NCI-H345 (cell line): ENCODE data around the gene TMEM132D.
A peak's percentile ranks its signal among the peaks of the same experiment; 100 is the strongest.
"Not testable (repeated sequence)": the region's sequence is repeated elsewhere in the genome, so short reads cannot be mapped to it uniquely, and the experiment has no call there.

ENCODE experiments used
- DNase-seq: peaks from one replicate; lab custom pipeline; 2025; lab: John Stamatoyannopoulos, UW

TMEM132D gene

DNA sequence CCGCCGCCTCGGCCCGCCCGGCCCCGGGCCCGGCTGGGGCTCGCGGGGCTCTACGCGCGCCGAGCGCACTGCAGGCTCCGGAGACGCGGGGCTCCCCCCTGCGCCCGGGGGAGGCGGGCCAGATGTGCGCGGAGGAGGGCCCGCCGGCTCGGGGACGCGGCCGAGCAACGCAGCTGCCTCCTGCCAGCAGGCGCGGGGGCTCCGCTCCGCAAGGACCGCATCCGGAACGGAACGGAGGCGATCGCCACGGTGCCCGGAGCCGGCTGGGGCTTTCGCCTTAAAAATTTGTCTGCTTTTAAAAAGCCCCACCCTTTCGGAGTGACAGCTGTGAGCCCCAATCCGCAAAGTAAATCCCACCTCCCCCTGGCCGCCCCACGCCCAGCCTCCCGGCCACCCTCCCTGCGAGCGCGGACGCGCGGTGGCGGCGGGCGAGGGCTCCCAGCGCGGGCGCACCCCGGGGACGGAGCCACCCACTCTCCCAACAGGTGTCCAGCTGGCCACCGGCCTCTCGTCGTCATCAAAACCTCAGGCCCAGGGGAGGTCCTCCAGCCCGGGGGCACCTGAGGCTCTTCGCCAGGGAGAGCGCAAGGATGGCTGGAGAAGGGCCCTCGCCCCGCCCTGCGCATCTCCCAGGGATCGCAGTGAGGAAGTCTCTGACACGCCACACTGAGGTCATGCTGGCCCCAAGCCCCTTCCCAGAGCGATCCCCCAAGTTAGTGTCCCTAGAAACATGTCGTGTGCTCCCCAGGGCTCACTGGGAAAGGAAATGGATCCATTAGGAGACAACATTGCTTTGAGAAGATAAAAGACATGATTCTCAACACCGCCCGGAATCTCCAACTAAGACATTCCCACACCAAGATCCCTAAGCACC lies at the start of gene TMEM132D:
TSS of gene TMEM132D (minus strand) at position 70 of the 874 bp plus-strand sequence.
- peak; percentile 60 for DNase-seq

GRCh38 chr12:129949651-129950050 lies 45.8 kb upstream of the TMEM132D start:
- DNase-seq, result no peak

DNA sequence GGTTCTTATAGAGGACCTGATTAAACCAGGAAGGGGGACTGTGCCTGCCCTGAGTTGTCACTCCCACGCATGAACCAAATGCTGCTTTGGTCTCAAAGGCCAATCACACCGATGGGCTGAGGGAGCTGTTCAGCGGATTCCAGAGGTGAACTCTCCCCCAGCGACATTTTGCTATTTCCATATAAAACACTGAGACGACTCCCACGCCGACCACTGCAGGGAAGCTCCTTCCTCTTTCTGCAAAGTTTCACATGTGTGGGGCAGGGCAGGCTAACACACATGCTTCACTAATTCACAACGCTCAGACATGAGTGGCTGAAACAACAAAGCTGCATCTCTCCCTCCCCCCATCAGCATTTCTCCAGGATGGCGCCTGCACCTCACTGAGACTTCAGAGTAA lies 37.8 kb upstream of the TMEM132D start:
- DNase-seq, result no peak

GRCh38 chr12:129938089-129938488 lies 34.3 kb upstream of the TMEM132D start:
- no peak for DNase-seq

DNA sequence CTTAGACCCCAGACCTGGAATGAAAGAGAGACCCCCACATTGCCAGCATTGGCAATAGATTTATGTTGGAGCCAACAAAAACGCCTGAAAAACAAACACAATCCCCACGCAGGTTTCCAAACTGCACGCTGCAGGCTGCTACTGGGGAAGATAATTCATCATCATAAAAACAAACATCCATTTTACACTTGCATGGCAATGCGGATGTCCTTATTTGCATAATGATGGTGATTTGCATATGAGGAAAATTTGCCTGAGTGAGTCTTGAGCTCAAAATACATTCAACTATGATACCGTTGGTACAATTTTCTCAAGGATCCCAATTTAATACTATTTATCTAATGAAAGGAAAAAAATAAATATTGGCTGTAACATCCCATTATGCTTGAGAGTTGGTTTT lies 33.6 kb upstream of the TMEM132D start:
- DNase-seq, result no peak

DNA sequence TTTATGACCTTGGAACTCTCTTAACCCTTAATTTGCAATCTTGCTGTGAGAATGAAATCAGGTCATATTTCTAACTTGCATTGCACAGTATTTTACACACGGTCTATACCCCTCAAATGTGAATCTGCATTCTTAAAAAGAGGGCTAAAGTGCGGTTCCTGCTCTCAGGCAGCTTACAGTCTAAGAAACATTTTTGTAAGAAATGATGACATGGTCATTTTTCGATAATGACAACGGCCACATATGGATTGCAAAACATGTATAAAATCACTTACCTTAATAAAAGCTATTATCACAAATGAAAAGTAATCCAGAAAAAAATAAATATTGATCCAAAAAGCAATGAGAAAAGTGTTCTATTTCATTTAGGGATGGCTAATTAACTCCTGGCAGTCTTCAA lies 24.8 kb upstream of the TMEM132D start:
- no peak for DNase-seq

- no peak for DNase-seq
Observed at GRCh38 chr12:129927316-129927900, 23.6 kb upstream of the TMEM132D start.

DNA sequence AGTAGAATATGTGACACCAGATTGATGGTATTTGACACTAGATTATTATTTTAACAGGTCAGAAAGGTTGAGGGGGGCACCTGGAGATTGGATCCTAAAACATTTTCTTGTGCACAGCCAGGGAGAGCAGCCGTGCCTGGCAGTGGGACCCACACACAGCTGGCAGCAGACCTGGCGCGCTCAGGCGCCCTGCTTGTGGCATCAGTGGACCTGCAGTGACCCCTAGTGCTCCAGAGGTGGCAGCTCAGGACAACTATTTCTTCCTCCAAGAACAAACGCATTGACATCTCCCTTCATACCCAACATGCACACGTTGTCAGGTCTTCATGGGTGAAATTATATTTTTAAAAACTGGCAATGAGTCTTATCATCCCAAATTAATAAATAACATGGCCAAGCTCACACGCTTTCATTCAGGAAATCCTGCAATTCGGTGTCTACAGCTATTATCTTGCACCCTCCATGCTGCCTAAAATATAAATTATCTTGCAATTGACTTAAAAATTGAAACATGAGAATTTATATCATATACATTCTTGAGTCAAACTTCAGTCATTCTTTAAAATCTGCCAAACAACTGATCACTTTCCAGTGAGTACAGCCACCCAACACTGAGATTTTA lies 7.7 kb upstream of the TMEM132D start:
- peak; percentile 83 for DNase-seq

DNA sequence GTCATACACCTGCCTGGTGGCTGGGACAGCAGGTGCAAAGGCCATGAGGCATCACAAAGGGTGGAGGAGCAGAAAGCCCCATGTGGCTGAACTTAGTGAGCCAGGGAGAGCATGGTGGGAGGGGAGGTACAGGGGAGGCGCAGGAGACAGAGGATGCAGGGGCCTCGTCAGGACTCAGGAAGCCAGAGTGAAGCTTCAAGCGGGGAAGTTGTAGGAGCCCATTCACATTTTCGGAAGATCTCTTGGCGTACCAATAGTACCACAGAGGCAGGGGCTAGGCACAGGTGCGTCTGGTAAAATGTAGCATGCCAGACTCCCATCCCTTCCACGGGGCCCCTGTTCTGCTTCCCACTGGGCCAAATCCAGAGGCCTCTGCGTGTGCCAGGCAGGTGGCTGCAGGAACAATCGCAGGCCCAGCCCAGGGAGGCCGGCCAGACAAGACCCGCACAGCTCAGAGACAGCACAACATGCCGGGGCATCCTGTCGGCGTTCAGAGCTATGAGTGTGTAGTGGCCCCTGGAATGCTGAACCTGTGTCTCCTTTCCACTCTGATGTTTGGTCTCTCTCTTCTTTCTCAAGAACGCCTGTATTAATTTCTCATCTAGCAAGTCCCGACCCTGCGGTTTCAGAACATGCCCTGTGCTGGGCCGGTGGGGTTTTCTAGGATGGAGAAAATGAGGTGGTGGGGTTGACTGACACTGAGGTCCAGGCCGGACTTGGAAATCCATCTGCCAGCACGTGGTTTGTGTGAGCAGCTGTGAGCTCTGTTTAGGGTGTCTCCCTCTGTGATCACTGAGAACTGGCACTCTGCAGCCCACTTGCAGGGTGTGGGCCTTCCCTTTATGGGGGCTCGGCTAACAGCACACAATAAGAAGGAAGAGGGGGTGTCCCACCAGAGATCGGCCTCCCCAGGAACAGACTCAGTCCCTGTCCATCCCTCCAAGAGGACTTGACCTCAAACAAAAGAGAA lies 5.5 kb upstream of the TMEM132D start:
- DNase-seq, result no peak

DNA sequence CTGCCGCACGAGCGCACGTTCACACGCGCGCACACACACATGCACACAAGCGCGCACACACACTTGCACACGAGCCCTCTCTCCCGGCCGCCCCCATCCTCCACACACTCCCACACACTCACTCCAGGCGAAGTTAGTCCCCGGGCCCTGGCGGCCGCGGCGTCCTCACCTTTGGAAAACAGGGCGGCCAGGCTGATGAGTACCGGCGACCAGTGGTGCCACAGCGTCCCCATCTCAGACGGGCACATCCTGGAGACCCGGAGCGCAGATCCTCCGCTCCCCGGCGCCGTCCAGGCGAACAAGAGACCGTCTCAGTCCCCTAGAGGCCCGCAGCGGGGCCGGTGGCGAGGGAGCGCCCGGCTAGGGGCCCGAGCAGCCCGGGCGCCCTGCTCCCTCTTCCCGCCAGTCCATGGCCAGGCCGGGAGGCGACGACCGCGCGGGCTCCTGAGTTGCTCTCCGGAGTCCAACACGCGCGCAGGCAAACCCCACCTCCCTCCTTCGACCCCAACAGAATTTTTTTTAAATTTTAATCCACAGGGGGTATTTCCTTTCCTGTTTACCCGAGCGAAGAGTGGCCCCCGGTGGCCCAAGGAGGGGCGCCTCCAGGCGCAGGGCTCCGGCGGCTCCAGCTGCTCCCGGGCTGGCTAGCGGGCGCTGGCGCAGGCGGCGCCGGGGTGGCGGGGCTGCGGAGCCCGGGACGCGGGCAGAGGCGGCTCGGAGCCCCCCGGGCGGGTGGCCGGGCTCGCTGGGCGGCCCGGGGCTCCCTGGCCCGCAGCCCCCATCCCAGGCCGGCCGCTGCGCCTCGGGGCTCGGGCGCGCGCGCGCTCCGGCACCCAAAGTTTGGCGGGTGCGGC lies 506 bp downstream of the TMEM132D start:
- DNase-seq, result peak; percentile 25

- DNase-seq, result peak; percentile 17
Observed at GRCh38 chr12:129902371-129903091, 1.3 kb downstream of the TMEM132D start.

- no peak for DNase-seq
Observed at GRCh38 chr12:129901254-129901653, 2.6 kb downstream of the TMEM132D start.

DNA sequence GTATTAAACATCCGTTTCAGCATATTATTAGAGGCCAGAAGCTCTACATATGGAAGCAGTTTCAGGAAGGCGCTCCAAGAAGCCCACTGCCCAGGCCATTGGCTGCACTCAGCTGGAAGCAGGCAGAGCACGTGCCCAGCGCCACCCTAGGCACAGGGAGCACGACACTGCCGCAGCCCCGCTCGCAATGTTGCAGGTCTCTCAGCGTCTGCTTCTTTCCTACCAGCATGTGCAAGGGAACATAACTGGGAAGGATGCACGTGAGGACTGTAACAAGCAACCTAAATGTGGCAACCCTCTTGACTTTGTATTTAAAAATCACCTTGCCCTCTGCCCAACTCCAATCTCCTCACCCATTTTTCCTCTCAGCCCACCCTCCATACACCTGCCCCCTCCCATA lies 3.5 kb downstream of the TMEM132D start:
- no peak for DNase-seq

GRCh38 chr12:129899045-129899444 lies 4.8 kb downstream of the TMEM132D start:
- not testable (repeated sequence) for DNase-seq

DNA sequence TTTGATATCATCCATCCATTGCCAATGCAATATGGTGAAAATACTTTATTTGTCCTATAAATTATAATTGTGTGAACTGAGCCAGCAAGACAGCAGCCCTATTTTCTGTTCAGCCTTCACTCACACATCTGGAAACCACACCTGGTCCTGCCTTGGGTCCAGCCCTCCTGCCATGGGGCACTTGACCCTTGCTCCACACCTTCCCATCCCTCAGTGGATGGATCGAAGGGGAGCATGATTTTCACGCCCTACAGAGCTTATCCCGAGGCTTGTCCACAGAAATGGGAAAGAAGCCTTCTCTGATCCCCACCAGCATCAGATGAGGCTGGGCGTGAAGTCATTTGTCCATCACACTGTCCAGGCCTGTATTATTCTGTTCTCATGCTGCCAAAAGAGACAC lies 10.1 kb downstream of the TMEM132D start:
- no peak for DNase-seq

DNA sequence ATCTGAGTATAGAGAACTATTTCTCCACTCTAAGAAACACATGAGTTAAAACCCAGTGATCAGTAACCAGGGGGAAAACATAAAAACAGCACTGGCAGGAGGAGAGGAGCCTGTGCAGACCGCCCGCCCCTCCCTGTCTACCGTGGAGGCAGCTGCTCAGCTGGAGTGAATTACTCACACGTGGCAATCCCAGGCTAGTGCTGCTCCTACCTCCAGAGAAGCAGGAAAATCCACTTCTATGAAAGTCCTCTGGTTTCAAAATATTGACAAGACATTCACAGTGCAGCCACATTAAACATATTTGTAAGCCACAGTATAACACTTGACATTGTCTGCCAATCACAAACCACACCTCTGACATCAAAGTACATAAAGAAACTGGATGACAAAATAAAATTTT lies 16.7 kb downstream of the TMEM132D start:
- peak; percentile 93 for DNase-seq

GRCh38 chr12:129886541-129886940 lies 17.3 kb downstream of the TMEM132D start:
- no peak for DNase-seq

DNA sequence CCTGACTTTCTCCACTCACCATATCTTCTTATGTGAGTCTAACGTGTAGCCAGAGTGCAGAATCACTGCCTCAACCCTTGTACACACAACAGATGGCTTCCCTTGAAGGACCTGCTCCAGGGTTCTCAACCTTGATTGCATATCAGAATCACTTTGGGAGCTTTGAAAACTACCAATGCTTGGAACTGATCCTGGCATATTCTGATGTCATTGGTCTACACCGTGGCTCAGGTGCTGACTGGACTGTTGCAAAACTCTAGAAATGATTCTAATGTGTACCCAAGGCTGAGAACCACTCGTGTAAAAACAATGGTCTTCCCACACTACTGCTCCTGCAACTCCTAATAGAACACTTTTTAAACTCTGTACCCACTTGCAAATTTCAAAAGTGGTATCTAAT lies 18.5 kb downstream of the TMEM132D start:
- DNase-seq, result no peak

DNA sequence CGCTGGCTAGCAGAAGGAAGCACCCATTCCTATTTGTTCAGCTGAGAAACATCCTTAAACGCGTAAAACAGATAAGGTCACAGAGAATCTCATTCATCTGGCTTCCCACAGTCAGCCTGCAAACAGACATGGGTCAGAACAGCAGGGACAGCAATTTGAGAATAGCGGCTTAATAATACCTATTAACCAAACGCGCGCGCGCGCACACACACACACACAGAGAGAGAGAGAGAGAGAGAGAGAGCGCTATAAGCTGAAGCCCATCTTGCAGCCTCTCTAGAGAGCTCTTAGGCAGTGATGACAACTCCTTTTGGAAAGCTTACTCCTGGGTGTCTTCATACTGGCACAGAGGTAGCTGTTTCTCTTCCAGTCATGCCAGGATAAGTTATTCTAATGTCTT lies 26.4 kb downstream of the TMEM132D start:
- DNase-seq, result no peak

DNA sequence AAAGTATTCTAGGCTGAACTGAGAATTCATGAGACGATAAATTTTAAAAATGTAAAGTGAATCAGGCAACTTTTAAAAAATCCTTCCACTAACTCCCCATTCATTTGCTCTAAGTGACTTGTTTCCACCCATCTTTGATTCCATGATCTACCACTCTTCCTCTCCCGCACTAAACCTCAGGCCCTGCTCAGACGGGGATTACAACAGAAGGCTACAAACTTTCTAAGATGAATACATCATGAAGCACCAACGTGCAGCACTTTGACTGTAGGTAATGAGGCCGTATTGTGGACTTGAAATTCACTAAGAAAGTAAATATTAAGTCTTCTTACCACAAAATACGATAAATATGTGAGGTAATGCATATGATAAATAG lies 30.0 kb downstream of the TMEM132D start:
- no peak for DNase-seq
